Activated gamma-delta T cell treated with anti-CD3 and anti-CD28 coated beads, Interleukin-2, amount 50 U/mL, for 16 hours (primary cell): ENCODE data around the gene MFN1.

Experiments
- DNase-seq: peaks from one replicate; pipeline ENCODE4 v3.0.0-alpha.2; 2020; ENCODE audit warnings: low read depth

The MFN1 gene

DNA sequence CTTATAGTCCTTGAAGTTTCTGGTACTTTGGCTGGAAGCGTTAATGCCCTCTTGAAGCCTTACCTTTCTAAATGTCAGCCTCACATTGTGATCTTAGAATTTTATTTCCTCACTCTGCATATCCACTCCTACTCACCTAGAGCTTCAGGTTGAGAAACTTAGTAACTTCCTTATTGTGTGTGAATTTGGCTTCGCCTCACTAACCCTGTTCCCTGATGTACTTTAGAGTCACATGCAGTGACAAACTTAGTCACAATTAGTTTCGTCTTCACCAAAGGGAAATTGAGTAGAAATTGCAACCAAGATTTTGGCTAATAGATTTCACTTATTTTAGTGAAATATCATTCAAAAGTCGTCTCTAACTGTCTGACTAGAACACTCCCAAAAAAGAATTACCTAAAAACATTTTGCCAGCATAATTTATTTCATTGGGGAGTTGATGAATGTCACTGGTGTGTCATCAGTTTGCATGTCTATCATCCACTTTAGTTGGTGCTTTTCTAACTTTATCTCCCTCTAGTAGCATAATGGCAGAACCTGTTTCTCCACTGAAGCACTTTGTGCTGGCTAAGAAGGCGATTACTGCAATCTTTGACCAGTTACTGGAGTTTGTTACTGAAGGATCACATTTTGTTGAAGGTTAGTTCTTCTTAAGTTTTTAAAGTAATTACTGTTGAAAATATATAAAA is 960 bp downstream of the MFN1 start:
- no peak for DNase-seq

DNA sequence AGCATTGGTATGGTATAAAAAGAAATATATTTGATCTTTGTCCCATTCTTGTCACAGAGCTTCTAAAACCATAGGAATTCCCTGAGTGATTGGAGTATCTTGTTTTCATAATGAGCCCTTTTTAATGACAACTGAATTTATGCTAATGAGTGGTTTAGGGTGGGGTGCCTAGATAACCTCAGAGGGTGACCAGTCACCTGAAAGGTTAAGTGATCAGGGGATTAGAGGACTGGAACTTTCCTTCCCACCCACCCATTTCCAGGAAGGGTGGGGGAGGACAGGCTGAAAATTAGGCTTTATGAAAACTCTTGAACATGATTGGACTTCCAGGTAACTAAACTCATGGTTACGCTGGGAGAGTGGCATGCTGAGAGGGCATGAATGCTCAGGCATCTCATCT is 8.5 kb downstream of the MFN1 start:
- DNase-seq: no peak

DNA sequence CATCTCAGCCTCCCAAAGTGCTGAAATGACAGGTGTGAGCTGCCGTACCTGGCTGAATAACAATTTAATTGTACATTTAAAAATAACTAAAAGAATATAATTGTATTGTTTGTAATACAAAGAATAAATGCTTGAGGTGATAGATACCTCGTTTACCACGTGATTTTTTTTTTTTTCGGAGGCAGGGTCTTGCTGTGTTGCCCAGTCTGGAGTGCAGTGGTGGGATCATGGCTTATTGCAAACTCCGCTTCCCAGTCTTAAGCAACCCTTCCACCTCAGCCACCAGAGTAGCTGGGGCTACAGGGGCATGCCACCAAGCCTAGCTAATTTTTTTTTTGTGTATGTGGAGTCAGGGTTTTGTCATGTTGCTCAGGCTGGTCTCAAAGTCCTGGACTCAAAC is 15.8 kb downstream of the MFN1 start:
- DNase-seq: no peak

DNA sequence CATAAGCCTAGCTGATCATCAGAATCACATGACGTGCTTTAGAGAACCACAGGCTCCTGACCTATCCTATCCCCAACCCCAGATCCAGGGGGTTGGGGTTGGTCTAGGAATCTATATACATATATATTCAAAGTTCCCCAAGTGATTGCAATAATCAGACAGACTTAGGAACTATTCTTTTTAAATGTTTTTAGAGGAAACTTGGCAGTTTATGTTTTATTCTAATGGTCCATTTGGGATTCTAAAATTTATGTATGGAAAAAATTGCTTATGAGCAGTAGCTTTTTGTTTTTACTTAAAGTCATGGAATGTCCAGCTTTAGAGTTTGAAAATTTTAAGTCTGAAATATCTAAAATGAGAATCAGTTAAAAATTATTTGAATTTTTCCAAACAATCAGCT is 22.1 kb downstream of the MFN1 start:
- no peak for DNase-seq

DNA sequence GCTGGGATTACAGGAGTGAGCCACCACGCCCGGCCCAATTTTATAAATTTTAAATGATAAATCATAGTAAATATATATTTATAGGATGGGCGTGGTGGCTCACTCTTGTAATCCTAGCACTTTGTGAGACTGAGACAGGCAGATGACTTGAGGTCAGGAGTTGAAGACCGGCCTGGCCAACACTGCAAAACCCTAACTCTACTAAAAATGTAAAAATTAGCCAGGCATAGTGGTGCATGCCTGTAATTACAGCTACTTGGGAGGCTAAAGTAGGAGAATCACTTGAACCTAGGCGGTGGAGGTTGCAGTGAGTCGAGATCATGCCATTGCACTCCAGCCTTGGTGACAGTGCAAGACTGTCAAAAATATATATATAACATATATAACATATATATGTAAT is 26.4 kb downstream of the MFN1 start:
- no peak for DNase-seq

DNA sequence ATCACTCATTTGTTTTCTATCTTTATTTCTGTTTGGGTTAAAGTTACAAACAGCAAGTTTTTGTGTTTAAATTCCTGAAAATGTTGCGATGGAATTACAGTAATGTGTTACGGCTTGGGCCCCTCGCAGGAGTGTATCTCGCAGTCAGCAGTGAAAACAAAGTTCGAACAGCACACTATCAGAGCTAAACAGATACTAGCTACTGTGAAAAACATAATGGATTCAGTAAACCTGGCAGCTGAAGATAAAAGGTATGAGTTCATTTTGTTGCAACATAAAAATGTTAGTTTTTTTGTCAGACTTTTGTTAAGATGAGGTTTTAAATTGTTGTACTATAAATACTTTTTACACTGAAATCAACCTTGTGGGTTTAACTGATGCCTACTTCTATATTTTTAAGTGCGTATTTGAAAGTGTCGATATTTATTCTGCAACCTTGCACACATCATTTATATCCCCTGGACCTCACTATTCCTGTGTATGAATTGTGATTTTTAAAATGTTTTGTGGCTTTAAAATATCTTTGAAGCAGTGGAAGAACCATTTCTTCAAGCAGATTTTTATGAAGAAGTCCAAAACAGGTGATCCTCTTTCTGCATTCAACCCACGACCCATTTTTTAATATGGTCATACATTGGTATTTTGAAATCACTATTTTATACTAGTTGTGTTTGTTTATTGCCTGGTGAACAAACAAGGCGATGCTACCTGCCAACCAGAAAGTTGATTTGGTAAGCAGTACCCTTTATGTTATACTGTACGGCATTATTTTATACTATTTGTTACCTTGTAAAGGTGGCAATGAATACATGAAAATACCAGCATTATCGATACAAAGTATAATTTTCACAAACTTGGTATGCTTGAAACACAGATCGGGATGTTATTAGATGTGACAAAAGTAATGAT is 27.8 kb downstream of the MFN1 start:
- no peak for DNase-seq

DNA sequence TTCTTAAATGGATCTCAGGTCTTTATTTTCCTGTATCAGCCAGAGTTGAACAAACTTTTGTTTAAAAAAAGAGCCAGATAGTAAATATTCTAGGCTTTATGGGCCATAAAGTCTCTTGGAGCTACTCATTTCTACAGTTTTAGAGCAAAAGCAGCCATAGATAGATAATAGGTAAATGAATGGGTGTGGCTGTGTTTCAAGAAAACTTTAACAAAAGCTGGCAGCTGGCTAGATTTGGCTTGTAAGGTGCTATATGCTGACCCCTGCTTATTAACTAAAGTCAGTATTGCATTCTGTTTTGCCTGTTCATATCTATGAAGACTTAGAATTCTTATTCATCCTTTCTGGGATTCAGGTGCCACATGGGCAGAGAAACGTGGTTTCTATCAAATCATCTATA is 29.0 kb downstream of the MFN1 start:
- no peak for DNase-seq

DNA sequence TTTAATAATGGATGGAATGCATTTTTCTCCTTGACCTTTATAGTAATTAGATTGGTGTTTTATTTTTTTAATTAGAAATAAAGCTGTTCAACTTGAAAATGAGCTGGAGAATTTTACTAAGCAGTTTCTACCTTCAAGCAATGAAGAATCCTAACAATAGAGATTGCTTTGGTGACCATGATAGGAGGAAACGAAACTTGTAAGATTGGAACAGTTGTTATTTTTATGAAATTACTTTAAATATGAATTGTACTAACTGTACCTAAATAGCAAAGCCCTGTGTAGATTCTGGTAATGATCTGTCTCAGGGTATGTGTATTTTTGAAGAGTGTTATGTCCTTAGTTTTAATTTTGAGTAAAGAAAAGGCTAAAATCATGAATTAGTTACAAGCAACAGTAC is 44.4 kb downstream of the MFN1 start:
- no peak for DNase-seq

DNA sequence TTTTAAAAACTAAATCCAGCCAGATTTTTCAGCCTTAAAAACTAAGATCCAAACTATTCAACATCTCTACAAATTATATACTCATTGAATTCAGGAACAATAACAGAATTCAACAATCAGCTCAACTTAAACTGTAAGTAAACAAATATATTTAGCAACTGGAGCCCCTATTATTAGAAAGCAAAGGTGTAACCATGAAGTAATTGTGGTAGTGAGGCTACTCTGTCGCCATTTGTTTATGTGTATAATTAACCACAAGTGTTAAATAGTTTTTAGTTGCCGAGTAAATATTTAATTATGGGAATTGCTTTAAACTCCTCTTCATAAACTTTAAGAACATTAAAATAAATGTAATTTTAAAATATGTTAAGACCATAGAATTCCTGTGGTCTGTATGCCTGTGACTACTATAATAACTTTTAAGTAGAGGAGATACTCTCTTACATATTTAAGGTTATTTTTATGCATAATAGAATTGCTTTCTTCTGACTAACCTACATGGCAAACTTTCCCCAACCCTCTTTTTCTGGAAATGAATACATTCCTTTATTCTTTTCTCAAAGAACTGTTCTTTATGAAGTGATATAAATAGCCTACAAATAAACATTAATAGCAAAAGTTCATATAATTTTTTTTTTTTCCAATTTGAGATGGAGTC is 51.2 kb downstream of the MFN1 start:
- no peak for DNase-seq

DNA sequence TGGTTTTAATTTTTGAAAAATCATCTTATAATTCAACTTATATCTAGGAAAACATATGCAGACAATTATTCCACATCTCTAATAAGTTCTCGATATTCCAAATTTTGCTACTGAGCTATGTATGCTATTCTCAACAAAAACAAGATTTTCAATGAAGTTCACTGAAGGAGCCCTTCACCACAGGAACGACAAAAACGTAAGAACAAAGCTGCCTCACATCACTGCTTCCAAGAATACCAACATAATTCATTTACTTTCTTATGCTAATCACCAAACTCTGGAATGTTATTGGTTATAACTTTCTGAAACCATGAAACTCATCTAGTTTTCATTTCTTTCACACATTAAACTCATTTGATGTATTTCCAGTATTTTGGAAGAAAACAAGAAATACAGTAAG is 54.1 kb downstream of the MFN1 start:
- no peak for DNase-seq

DNA sequence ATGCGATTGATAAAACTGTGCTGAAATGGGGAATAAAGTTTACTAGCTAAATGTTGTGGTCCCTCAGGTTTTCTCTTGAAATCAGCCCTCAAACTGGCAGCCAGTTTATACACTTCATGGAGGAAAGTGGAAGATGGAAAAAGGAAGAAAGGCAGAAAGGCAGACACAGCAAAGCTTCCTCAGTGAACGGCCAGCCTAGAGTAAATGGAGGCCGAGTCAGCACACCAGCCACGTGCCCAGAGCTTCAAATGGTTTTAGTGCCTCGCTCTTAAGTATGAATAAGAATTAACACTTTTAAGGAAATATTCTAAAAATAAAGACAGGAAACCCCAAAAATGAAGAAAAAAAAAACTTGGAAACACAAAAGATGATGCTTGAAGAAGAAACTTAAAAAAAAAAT is 55.5 kb downstream of the MFN1 start:
- no peak for DNase-seq

DNA sequence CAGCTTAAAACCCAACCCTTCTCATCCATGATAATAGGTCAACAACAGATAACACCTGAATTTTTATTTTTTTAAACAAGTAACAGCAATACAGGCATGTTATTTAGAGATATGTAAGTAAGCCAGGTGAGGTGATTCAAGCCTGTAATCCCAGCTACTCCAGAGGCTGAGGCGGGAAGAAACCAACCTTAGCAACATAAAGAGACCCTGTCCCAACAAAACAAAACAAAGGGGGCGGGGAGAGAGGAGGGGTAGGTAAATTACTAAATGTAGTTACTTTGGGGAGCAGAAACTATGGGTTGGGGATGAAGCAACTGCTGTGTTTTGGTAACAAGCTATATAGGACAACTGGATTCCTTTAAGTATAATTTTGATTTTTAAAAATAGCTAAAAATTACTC is 56.8 kb downstream of the MFN1 start:
- no peak for DNase-seq

DNA sequence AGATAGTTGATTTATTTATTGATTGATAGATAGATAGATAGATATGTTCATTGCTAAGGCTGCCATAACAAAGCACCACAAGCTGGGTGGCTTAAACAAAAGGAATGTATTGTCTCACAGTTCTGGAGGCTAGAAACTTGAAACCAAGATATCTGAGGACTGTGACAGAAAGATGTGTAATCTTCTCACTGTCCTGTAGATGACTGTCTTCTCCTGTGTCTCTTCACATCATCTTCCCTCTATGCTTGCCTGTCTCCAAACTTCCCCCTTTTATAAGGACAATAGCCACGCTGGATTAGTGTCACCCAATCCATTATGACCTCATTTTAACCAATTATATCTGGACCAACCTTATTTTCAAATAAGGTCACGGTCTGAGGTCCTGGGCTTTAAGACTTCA is 62.8 kb downstream of the MFN1 start:
- DNase-seq: no peak

DNA sequence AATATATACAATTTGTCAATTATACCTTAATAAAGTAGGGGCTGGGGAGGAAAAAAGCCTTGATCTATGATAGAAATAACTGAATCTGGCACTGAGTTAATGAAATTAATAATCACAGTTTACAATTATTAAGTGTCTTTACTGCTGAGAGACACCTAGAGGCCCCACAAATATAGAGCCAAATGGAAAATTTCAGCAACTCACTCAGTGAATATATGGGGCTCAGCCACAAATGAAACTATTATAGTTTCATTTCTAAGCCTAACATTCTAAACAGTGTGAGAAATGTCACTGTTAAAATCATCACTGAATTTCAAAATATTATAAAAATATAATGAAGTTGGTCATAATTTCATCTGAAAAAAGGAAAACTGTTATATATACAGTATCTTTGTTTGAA is 63.5 kb downstream of the MFN1 start:
- no peak for DNase-seq

DNA sequence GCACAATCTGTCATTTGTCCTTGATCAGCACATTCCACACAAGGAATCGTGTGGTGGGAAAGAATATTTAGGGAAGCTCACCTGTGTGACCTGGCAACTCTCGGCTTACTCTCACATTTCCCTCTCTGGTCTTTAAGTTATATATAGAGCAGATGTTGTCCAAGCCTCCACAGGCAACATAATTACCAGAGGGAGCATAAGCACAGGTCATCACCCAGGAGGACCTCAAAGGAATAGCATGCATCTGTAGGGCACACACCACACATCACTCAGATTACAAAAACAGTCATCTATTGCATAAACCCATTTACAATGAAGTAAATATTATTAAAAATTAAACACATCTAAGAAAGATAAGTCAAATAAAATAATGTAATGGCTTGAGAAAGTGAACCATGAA is 67.3 kb downstream of the MFN1 start:
- no peak for DNase-seq

DNA sequence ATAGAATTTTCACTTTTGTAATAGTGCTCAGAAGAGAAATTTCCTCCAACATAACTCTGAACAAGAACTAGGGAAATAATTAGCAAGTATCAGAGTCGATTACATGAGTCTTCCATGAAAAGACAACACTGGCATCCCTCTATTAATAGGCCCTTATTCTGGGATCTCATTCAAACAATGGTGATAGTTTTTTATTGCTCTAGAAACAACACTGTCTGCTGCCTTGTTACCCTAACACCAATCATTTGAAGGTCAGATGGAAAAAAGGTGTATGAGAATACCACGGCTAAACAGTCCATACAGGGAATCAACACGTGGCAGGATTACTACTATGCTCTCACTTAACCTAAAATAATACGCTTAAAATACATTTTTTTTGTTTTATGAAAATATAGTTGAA is 67.9 kb downstream of the MFN1 start:
- no peak for DNase-seq

DNA sequence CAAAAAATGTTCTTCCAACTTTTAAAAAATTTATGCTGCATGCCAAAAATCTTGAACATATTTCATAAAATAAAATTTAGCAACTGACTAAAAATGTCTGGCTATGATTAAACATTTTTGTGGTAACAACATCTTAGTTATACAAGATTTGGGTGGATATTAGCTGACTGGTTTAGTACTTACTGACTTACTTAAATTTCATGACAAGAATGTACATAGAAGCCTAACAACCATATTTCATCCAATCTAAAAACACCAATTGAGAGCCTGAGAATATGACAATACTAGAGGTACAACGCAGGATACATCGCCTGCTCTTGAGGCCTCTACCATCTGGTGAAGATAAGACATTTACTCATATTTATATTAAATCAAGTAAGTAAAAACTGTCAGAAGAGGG is 69.2 kb downstream of the MFN1 start:
- DNase-seq: no peak

DNA sequence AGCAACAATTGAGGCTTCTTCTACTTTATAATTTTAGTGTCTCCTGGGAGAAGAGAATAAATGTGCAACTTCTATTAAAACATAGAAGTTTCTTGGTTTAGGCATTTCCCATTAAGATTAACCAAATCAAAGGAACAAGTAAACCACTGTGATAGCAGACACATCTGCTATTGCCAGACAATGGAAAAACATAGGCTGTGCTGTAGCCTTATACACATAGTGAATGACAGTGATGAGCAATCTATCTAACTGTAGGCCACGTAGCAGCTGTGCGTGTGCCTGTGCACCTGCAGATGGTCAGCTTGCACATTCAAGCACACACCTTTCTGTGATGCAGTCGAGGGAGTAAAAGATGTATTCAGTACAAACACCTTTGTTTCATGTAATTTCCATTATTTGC is 71.1 kb downstream of the MFN1 start:
- DNase-seq: no peak

DNA sequence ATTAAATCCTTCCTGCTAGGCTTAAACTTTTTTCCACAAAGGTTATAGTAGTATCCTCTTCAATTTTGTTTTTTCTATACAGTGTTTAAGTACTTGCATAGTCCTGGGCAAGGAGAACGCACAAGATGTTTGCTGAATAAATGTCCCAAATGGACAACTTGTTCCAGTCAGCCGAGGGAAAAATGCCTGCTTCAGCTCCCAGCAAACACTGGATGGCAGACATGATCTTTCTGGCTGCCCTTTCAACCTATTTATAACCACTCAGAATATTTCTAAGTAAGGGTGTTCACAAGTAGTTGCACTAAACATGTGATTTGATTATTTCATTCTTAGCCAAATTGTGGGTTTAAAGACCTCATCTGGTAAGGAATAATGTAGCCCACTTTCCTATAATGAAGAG is 74.0 kb downstream of the MFN1 start:
- DNase-seq: no peak

DNA sequence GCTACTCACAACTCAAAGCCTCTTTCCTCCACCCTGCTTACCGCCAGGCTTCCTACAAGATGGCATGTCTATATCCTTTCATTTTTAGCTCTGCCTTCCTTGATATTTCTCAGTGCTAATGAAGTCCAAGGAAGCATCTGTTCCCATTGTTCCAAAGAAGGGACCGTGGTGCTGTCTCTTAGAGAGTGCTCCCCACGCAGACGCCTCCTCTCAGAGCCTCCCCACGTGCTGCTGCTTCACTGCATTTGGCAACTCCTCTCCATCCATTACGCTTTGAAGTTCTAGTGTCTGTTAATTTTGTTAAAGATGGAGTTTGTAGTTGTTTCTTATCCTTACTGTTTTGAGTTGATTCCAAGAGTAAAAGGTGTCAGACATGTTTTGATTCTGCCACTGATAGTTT is 77.6 kb downstream of the MFN1 start:
- DNase-seq: no peak

DNA sequence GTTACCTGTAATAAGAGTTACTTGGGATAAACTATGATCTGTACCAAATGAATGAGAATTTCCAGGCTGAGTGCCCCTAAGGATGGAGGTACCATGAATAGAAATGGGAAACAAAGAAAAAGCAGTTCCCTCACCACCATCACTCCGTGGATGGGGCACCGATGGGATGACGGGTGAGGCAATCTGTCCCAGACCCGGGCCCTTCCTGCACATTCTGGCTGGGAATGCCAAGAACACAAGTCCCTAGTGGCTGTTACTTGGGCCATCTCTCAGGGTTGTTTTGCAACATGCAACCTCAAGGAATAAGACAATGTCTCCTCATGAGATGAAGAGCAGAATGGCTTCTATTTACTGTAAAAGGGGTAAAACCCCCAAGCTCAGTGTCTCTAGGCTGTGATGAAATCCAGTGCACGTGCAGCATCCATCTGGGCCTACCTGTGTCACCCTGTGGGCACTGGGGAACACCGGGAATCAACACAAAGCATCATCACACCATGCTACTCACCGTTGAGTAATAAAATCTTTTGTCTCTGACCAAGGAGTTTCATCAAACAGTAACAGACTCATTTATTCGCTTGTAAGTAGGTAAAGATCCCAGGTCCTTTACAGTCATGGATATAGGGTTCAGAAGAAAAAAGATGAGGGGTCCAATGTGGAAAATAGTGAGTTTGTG is 81.5 kb downstream of the MFN1 start:
- no peak for DNase-seq

DNA sequence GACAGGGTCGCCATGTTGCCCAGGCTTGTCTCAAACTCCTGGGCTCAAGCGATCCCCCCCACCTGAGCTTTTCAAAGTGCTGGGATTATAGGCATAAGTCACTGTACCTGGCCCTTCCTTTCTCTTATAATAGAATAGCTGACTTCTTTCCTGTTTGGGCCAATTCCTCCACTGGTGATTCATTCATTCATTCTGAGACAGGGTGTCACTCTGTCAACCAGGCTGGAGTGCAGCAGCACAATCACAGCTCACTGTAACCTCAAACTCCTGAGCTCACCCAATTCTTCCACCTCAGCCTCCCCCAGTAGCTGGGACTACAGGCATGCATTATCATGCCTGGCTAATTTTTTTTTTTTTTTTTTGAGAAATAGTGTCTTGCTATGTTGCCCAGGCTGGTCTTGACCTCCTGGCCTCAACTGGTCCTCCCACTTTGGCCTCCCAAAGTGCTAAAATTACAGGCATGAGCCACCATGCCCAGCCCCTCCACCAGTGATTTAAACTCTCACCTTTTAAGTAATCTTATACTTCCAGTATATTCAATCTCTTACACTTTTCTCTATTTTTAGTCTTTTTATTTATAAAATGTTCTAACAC is 82.9 kb downstream of the MFN1 start:
- no peak for DNase-seq
